ENCODE data around the gene PPP1R3F.
"Not testable (repeated sequence)": the region's sequence is repeated elsewhere in the genome, so short reads cannot be mapped to it uniquely, and the experiment has no call there.

Gene PPP1R3F

GRCh38 chrX:49276207-49276606, 6.6 kb downstream of the PPP1R3F start:
- DNase-seq (ENCODE audit: low spot score) = no peak

GRCh38 chrX:49276671-49277534, 7.3 kb downstream of the PPP1R3F start:
- DNase-seq (ENCODE audit: low spot score) = no peak

- no peak for DNase-seq (ENCODE audit: low spot score)
Measured at GRCh38 chrX:49277535-49277830, 7.9 kb downstream of the PPP1R3F start.

- DNase-seq (ENCODE audit: low spot score) = no peak
Measured at GRCh38 chrX:49278081-49278480, 8.5 kb downstream of the PPP1R3F start.

GRCh38 chrX:49282647-49283011, 13.0 kb downstream of the PPP1R3F start:
- DNase-seq (ENCODE audit: low spot score) = no peak

GRCh38 chrX:49284212-49284611, 14.6 kb downstream of the PPP1R3F start:
- no peak for DNase-seq (ENCODE audit: low spot score)

GRCh38 chrX:49286136-49286535, 16.5 kb downstream of the PPP1R3F start:
- no peak for DNase-seq (ENCODE audit: low spot score)

GRCh38 chrX:49286581-49286980, 17.0 kb downstream of the PPP1R3F start:
- no peak for DNase-seq (ENCODE audit: low spot score)

GRCh38 chrX:49287665-49288064, 18.1 kb downstream of the PPP1R3F start:
- DNase-seq (ENCODE audit: low spot score) = no peak

GRCh38 chrX:49290215-49290614, 20.6 kb downstream of the PPP1R3F start:
- DNase-seq (ENCODE audit: low spot score) = no peak

- DNase-seq (ENCODE audit: low spot score) = peak; percentile 57
Measured at GRCh38 chrX:49291615-49292337, 22.2 kb downstream of the PPP1R3F start.

GRCh38 chrX:49292400-49293362, 23.1 kb downstream of the PPP1R3F start:
- no peak for DNase-seq (ENCODE audit: low spot score)

- not testable (repeated sequence) for DNase-seq (ENCODE audit: low spot score)
Measured at GRCh38 chrX:49299293-49299692, 29.7 kb downstream of the PPP1R3F start.

GRCh38 chrX:49300703-49301102, 31.1 kb downstream of the PPP1R3F start:
- DNase-seq (ENCODE audit: low spot score) = no peak

- no peak for DNase-seq (ENCODE audit: low spot score)
Measured at GRCh38 chrX:49303346-49303745, 33.8 kb downstream of the PPP1R3F start, which contains the start of gene GAGE10. Gene GAGE10, plus strand, starts transcription at chrX:49303646. Its CDS starts 1,214 bp downstream, at chrX:49304860.

- DNase-seq (ENCODE audit: low spot score) = not testable (repeated sequence)
Measured at GRCh38 chrX:49307775-49308174, 38.2 kb downstream of the PPP1R3F start.

GRCh38 chrX:49308604-49309269, 39.1 kb downstream of the PPP1R3F start:
- DNase-seq (ENCODE audit: low spot score) = no peak

- no peak for DNase-seq (ENCODE audit: low spot score)
Measured at GRCh38 chrX:49309401-49309981, 39.9 kb downstream of the PPP1R3F start.

- no peak for DNase-seq (ENCODE audit: low spot score)
Measured at GRCh38 chrX:49310371-49310770, 40.8 kb downstream of the PPP1R3F start.

- DNase-seq (ENCODE audit: low spot score) = no peak
Measured at GRCh38 chrX:49312176-49312575, 42.6 kb downstream of the PPP1R3F start.

GRCh38 chrX:49316085-49316484, 46.5 kb downstream of the PPP1R3F start:
- DNase-seq (ENCODE audit: low spot score) = no peak

Measured in hematopoietic multipotent progenitor cell treated with erythropoietin and hydrocortisone succinate and interleukin-3 and kit ligand, for 15 days (in vitro differentiated cells).